ENCODE data around the gene GDF7. TPM values are rescaled to one million over a fixed set of nuclear protein-coding genes. Genes with fewer than 3 reads are reported as not detected.

GDF7 gene
- total and polyA plus RNA-seq, 4 donors: 0.89 to 7.2 (median 3.3) TPM

DNA sequence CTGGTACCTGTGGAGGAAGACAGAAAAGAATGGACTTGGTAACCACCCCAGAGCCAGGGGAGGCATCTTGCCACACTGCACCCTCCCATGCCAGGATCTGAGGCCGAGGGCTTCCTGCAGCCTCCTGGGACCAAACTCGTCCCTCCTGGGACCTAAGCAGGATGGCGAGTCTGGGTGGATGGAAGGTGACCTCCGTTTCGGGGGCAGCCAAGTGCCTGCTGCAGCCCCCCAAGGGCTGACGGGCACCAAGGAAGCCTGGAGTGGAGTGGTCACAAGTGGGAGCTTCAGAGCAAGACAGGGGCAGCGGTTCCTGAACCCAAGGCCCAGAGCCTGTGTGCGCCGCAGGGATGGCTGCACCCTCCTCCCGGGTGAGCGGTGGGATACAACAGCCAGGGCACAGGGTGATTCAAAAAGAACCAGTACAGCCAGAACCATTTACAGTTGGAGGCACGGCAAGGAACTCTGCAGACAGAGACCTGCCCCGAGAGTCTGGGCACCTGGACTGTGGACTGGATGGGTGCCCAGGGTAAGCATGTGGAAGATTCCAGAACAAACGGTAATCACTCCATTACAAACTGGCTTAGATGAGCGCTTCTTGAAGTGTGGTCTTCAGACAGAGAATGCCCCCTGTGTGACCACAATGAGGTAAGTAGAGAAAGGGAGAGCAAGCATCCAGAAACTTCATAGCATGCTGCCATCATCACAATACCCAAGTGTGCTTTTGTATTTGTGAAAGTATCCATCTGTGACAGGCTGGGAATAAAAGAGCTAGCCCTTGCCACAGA, 28.1 kb upstream of the GDF7 start:
- no peak overlapping the region for H3K4me3 ChIP-seq (ENCODE audit: low read depth in 1 of 3, low read length in 3 of 3)
- H3K27ac ChIP-seq (ENCODE audit: low read depth in 1 of 2, low read length in 2 of 2): no peak overlapping the region
- no peaks in the 10 kb centered on the region for H3K27me3 ChIP-seq (ENCODE audit: control insufficient read depth in 4 of 4, insufficient read depth in 4 of 4, low read length in 3 of 4)
- no peak for DNase-seq (ENCODE audit: low spot score)
- peaks cover 0 to 5% (median 3%) of the 10 kb centered on the region in 4 donors for H3K36me3 ChIP-seq (ENCODE audit: control insufficient read depth in 4 of 4, insufficient read depth in 3 of 4, low read depth in 1 of 4, low read length in 3 of 4)
- H3K9ac ChIP-seq (ENCODE audit: low read depth in 1 of 2, low read length in 2 of 2): no peak overlapping the region
- TF ChIP-seq YY1 (IDR thresholded peaks at IDR 0.05) (no peak), HNF4A (conservative IDR thresholded peaks at IDR 0.05) (peak; percentile 10 to 16)
- H3K4me1 ChIP-seq (ENCODE audit: control insufficient read depth in 4 of 4, insufficient read depth in 4 of 4, low read length in 3 of 4): peaks cover 5 to 37% (median 20%) of the 10 kb centered on the region in 4 donors
- no peaks in the 10 kb centered on the region for H3K9me3 ChIP-seq (ENCODE audit: control insufficient read depth in 4 of 4, low read length in 3 of 4)
- WGBS: 85% methylated on average over 15 of the region's 15 CpGs

DNA sequence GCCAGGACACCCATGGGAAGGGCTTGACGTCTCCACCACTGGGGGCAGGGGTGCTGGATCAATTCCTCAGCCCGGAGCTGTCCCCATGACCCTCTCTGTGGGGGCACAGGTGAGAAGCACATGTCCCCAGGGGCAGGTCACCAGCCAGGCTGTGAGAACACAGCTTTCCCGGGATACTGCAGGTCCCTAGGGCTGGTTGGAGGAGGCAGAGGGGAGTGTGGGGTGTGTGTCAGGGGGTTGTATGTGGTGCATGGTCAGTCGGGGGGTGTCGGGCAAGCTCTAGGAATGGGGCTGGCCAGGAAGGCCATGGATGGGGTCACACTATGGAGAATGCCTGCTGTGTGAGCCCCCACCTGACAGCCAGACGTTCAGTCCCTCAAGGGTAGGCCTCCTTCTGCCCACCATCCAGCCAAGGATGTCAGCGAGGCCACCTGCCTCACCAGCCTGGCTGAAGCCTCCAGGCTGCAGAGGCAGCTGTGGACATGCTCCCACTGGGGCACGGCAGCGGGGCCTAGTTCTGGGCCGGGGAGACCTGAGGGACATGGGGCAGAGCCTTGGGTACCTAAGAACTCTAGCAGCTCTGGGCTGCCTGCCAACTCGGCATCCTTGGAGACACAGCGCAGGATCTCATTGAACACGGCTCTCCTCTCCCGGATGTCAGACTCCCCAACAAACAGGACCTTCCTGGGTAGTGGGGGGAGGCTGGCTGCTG, 26.4 kb upstream of the GDF7 start:
- 86% methylated on average over 14 of the region's 14 CpGs for WGBS
- Histone ChIP-seq H3K9ac (ENCODE audit: low read depth in 1 of 2, low read length in 2 of 2) (no peak overlapping the region), H3K27me3 (ENCODE audit: control insufficient read depth in 4 of 4, insufficient read depth in 4 of 4, low read length in 3 of 4) (no peaks in the 10 kb centered on the region), H3K9me3 (ENCODE audit: control insufficient read depth in 4 of 4, low read length in 3 of 4) (no peaks in the 10 kb centered on the region), H3K4me1 (ENCODE audit: control insufficient read depth in 4 of 4, insufficient read depth in 4 of 4, low read length in 3 of 4) (peaks cover 4 to 24% (median 12%) of the 10 kb centered on the region in 4 donors), H3K36me3 (ENCODE audit: control insufficient read depth in 4 of 4, insufficient read depth in 3 of 4, low read depth in 1 of 4, low read length in 3 of 4) (peaks cover 0 to 11% (median 6%) of the 10 kb centered on the region in 4 donors), H3K27ac (ENCODE audit: low read depth in 1 of 2, low read length in 2 of 2) (no peak overlapping the region), H3K4me3 (ENCODE audit: low read depth in 1 of 3, low read length in 3 of 3) (no peak overlapping the region)
- TF ChIP-seq TAF1 (conservative IDR thresholded peaks at IDR 0.05): no peak
- TF ChIP-seq RXRA (IDR thresholded peaks at IDR 0.05): no peak
- TF ChIP-seq, protein P1, sequence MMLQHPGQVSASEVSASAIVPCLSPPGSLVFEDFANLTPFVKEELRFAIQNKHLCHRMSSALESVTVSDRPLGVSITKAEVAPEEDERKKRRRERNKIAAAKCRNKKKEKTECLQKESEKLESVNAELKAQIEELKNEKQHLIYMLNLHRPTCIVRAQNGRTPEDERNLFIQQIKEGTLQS (IDR thresholded peaks at IDR 0.05): no peak
- no peak for TF ChIP-seq HNF4A (conservative IDR thresholded peaks at IDR 0.05)
- no peak for TF ChIP-seq FOXA2 (IDR thresholded peaks at IDR 0.05)
- TF ChIP-seq, protein P2, sequence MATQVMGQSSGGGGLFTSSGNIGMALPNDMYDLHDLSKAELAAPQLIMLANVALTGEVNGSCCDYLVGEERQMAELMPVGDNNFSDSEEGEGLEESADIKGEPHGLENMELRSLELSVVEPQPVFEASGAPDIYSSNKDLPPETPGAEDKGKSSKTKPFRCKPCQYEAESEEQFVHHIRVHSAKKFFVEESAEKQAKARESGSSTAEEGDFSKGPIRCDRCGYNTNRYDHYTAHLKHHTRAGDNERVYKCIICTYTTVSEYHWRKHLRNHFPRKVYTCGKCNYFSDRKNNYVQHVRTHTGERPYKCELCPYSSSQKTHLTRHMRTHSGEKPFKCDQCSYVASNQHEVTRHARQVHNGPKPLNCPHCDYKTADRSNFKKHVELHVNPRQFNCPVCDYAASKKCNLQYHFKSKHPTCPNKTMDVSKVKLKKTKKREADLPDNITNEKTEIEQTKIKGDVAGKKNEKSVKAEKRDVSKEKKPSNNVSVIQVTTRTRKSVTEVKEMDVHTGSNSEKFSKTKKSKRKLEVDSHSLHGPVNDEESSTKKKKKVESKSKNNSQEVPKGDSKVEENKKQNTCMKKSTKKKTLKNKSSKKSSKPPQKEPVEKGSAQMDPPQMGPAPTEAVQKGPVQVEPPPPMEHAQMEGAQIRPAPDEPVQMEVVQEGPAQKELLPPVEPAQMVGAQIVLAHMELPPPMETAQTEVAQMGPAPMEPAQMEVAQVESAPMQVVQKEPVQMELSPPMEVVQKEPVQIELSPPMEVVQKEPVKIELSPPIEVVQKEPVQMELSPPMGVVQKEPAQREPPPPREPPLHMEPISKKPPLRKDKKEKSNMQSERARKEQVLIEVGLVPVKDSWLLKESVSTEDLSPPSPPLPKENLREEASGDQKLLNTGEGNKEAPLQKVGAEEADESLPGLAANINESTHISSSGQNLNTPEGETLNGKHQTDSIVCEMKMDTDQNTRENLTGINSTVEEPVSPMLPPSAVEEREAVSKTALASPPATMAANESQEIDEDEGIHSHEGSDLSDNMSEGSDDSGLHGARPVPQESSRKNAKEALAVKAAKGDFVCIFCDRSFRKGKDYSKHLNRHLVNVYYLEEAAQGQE (IDR thresholded peaks at IDR 0.05): no peak
- no peak for TF ChIP-seq HNF4G (IDR thresholded peaks at IDR 0.05)
- no peak for TF ChIP-seq RAD21 (IDR thresholded peaks at IDR 0.05)
- no peak for TF ChIP-seq NR2F2 (IDR thresholded peaks at IDR 0.05)
- TF ChIP-seq, protein P3, sequence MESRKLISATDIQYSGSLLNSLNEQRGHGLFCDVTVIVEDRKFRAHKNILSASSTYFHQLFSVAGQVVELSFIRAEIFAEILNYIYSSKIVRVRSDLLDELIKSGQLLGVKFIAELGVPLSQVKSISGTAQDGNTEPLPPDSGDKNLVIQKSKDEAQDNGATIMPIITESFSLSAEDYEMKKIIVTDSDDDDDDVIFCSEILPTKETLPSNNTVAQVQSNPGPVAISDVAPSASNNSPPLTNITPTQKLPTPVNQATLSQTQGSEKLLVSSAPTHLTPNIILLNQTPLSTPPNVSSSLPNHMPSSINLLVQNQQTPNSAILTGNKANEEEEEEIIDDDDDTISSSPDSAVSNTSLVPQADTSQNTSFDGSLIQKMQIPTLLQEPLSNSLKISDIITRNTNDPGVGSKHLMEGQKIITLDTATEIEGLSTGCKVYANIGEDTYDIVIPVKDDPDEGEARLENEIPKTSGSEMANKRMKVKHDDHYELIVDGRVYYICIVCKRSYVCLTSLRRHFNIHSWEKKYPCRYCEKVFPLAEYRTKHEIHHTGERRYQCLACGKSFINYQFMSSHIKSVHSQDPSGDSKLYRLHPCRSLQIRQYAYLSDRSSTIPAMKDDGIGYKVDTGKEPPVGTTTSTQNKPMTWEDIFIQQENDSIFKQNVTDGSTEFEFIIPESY (IDR thresholded peaks at IDR 0.05): no peak
- no peak for TF ChIP-seq GABPA (IDR thresholded peaks at IDR 0.05 in 1 of 2, conservative IDR thresholded peaks at IDR 0.05 in 1 of 2)
- DNase-seq (ENCODE audit: low spot score): no peak
